Heart left ventricle (tissue), 16 donors: Measurements from ENCODE around the gene SCN9A. TPM values are rescaled to one million over a fixed set of nuclear protein-coding genes. Genes with fewer than 3 reads are reported as not detected.

ENCODE experiments used
- ATAC-seq, 4 donors: fragments of 200-7000 bp; cut with Tn5 transposase; one replicate each; pipeline ENCODE4 v1.9.1; 2020 to 2022; ENCODE audit warnings: moderate library complexity in 4 of 4, mild to moderate bottlenecking in 3 of 4, moderate number of reproducible peaks in 1 of 4
- DNase-seq, 5 donors: peaks; one replicate each; pipeline ENCODE4 v3.0.0-alpha.2; 2020
- H3K27ac ChIP-seq, 12 donors: fragments of 200-600 bp; sonication (generic) in 4 of 12; one replicate each; pipeline versions ENCODE4 v1.5.0 to v1.8.0; 2016 to 2022; ENCODE audit warnings: mild to moderate bottlenecking in 2 of 12
- H3K27me3 ChIP-seq, 9 donors: fragments of 200-600 bp; sonication (generic) in 2 of 9; one replicate each; pipeline versions ENCODE4 v1.5.1 to v1.8.0; 2016 to 2022; ENCODE audit warnings: mild to moderate bottlenecking in 3 of 9
- H3K36me3 ChIP-seq, 9 donors: fragments of 200-600 bp; sonication (generic) in 2 of 9; one replicate each; pipeline versions ENCODE4 v1.5.0 to v1.8.0; 2018 to 2022; ENCODE audit warnings: mild to moderate bottlenecking in 2 of 9
- H3K4me1 ChIP-seq, 12 donors: fragments of 200-600 bp; sonication (generic) in 4 of 12; one replicate each; pipeline versions ENCODE4 v1.5.0 to v1.8.0; 2016 to 2022; ENCODE audit warnings: mild to moderate bottlenecking in 3 of 12
- H3K4me3 ChIP-seq, 12 donors: fragments of 200-600 bp; sonication (generic) in 4 of 12; one replicate each; pipeline versions ENCODE4 v1.5.0 to v1.8.0; 2017 to 2022; ENCODE audit warnings: mild to moderate bottlenecking in 9 of 12, moderate library complexity in 4 of 12
- H3K9me3 ChIP-seq, 12 donors: fragments of 200-600 bp; sonication (generic) in 4 of 12; one replicate each; pipeline versions ENCODE4 v1.5.0 to v1.8.0; 2016 to 2022; ENCODE audit warnings: mild to moderate bottlenecking in 1 of 12
- CTCF ChIP-seq, 12 donors: fragments of 200-600 bp; sonication (generic) in 4 of 12; IDR thresholded peaks; one replicate each; pipeline versions ENCODE4 v1.5.0 to v1.8.0; 2018 to 2022; ENCODE audit warnings: antibody characterized with exemption in 12 of 12, mild to moderate bottlenecking in 5 of 12
- POLR2A ChIP-seq, 2 donors: fragments of 450-650 bp; IDR thresholded peaks; one replicate each; pipeline ENCODE4 v1.6.1; 2017; ENCODE audit warnings: antibody characterized with exemption in 2 of 2, mild to moderate bottlenecking in 2 of 2, moderate library complexity in 2 of 2
- whole genome bisulfite sequencing, 4 donors: extraction: QIAGEN DNeasy Blood & Tissue Kit in 2 of 4; methylation state at CpG; one replicate each; pipeline versions ENCODE4 v1.1.5 to v1.1.7; 2013 to 2018; 5-methylcytosine and 5-hydroxymethylcytosine counted together
- intact Hi-C, 10 donors: fragments of 100-400 bp; cut with DNase I; formaldehyde crosslinking; loops; one replicate each; pipeline versions ENCODE4 v1.11.1 to v1.14.2; 2022
- polyA plus RNA-seq, 2 donors: library from polyadenylated mRNA; stranded (reverse); fragments of 200-250 nt; gene quantifications; one replicate each; pipeline ENCODE4 v1.2.3, GENCODE V29; 2013
- total RNA-seq, 9 donors: library from RNA; depleted of rRNA in 2 of 9; stranded (reverse); fragments of >200 nt in 2 of 9; fragmentation: NEBNext Ultra II Directional in 3 of 9; extraction: Animal tissue kit (Norgen Biotek cat#: 25700) in 3 of 9; gene quantifications; one replicate each; pipeline versions ENCODE4 v1.1.0 to v1.2.4, GENCODE V29; 2016 to 2023
- donor health status: ischemic (EF 13 %, LVEDD 7.1; RV severe dilation, severe dysfunction).
- donor health status: healthy with polysubstance abuse.
- donor health status: DM: no; HTN: yes; CAD: no.
- donor health status: DM: no; HTN: no; CAD: no.
- donor health status: ischemic (EF 25% LVEDD 6.9; RV normal size, moderate dysfunction).
- donor health status: ischemic (EF 25% LVEDD 5.7; RV mildly dilated, moderate dysfunction).
- donor health status: healthy.
- donor health status: DM: yes; HTN: yes; CAD: no.
- donor health status: ischemic (EF 35%, LVEDD 5.7; RV mildly dilated, moderate dysfunction).
- donor health status: nonischemic (EF 11% LVEDD 7.7; RV severe dilation, severe dysfunction).
- donor health status: DM: yes; HTN: yes; CAD: no.
- donor health status: PGD.
- donor health status: ischemic (EF 29% LVEDD 5.4; RV normal size, mild dysfunction).
- donor health status: nonischemic (EF 23%, LVEDD 6.1; RV moderate dilation, normal function).

SCN9A gene
- total and polyA plus RNA-seq, 11 donors: 0.08 to 3.2 (median 0.99) TPM

GRCh38 chr2:166297951-166298350, 77.8 kb downstream of the SCN9A start:
- Histone ChIP-seq H3K27me3 (no peaks in the 10 kb centered on the region), H3K4me1 (no peaks in the 10 kb centered on the region), H3K9me3 (no peaks in the 10 kb centered on the region), H3K4me3 (no peak overlapping the region), H3K36me3 (no peaks in the 10 kb centered on the region), H3K27ac (no peak overlapping the region)
- ATAC-seq: no peak
- no peak for TF ChIP-seq CTCF (IDR thresholded peaks at IDR 0.05)
- TF ChIP-seq POLR2A (IDR thresholded peaks at IDR 0.05): no peak
- intact Hi-C loops: no loop called here
- WGBS, 4 donors: 71 to 90% (median 81%) methylated on average over 2 of the region's 2 CpGs
- no peak for DNase-seq

- intact Hi-C loops: no loop called here
- no peak overlapping the region for H3K4me3 ChIP-seq
- DNase-seq (no peak), ATAC-seq (no peak)
- TF ChIP-seq CTCF (IDR thresholded peaks at IDR 0.05) (no peak), POLR2A (IDR thresholded peaks at IDR 0.05) (no peak)
- no peaks in the 10 kb centered on the region for H3K4me1 ChIP-seq
- peaks cover 0 to 8% (median 0%) of the 10 kb centered on the region in 12 donors for H3K9me3 ChIP-seq
- no peaks in the 10 kb centered on the region for H3K36me3 ChIP-seq
- WGBS, 4 donors: 75 to 86% (median 83%) methylated on average over 1 of the region's 1 CpG
- no peaks in the 10 kb centered on the region for H3K27me3 ChIP-seq
- H3K27ac ChIP-seq: no peak overlapping the region
Observed at GRCh38 chr2:166293984-166294383, 81.8 kb downstream of the SCN9A start.

- no peaks in the 10 kb centered on the region for H3K4me1 ChIP-seq
- no peak for ATAC-seq
- no peak overlapping the region for H3K27ac ChIP-seq
- no peak for DNase-seq
- TF ChIP-seq CTCF (IDR thresholded peaks at IDR 0.05) (no peak), POLR2A (IDR thresholded peaks at IDR 0.05) (no peak)
- intact Hi-C loops: no loop called here
- H3K36me3 ChIP-seq: no peaks in the 10 kb centered on the region
- H3K4me3 ChIP-seq: no peak overlapping the region
- H3K27me3 ChIP-seq: no peaks in the 10 kb centered on the region
- H3K9me3 ChIP-seq: peaks cover 0 to 3% (median 0%) of the 10 kb centered on the region in 12 donors
Observed at GRCh38 chr2:166285215-166285614, 90.5 kb downstream of the SCN9A start.

GRCh38 chr2:166284359-166284758, 91.4 kb downstream of the SCN9A start:
- no peaks in the 10 kb centered on the region for H3K36me3 ChIP-seq
- no peaks in the 10 kb centered on the region for H3K9me3 ChIP-seq
- 80 to 85% (median 82%) methylated on average over 9 of the region's 9 CpGs for WGBS, 4 donors
- no peak overlapping the region for H3K27ac ChIP-seq
- peak in 1 of 5 donors; percentile 33 for DNase-seq
- no peak for ATAC-seq
- intact Hi-C loops: no loop called here
- TF ChIP-seq CTCF (IDR thresholded peaks at IDR 0.05): no peak
- TF ChIP-seq POLR2A (IDR thresholded peaks at IDR 0.05): no peak
- H3K27me3 ChIP-seq: no peaks in the 10 kb centered on the region
- no peaks in the 10 kb centered on the region for H3K4me1 ChIP-seq
- H3K4me3 ChIP-seq: no peak overlapping the region
